GM12801 (cell line): ENCODE data around the gene SUPT3H.

Experiments used
- TF ChIP-seq, protein P1 (sequence below): IDR thresholded peaks from one replicate; pipeline ENCODE4 v1.5.1; 2011; ENCODE audit warnings: control low read depth; ENCODE audit not compliant: insufficient read length; ENCODE audit errors: extremely low read depth

SUPT3H gene

DNA sequence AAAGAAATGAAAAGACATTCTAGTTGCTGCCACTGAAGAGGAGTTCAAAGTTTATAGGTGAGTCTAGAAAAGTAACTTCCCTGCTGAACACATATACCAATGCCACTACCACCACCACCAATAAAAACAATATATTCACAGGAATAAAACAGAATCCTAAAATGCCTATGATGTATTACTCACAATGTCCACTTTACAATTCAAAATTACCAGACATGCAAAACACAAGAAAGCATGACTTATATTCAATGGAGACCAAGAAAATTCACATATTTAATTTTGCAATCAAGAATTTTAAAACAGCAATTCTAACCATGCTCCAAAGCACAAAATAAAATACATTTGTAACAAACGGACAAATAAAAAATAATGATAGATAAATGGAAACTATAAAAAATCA, 434.9 kb downstream of the SUPT3H start:
- TF ChIP-seq, protein P1, sequence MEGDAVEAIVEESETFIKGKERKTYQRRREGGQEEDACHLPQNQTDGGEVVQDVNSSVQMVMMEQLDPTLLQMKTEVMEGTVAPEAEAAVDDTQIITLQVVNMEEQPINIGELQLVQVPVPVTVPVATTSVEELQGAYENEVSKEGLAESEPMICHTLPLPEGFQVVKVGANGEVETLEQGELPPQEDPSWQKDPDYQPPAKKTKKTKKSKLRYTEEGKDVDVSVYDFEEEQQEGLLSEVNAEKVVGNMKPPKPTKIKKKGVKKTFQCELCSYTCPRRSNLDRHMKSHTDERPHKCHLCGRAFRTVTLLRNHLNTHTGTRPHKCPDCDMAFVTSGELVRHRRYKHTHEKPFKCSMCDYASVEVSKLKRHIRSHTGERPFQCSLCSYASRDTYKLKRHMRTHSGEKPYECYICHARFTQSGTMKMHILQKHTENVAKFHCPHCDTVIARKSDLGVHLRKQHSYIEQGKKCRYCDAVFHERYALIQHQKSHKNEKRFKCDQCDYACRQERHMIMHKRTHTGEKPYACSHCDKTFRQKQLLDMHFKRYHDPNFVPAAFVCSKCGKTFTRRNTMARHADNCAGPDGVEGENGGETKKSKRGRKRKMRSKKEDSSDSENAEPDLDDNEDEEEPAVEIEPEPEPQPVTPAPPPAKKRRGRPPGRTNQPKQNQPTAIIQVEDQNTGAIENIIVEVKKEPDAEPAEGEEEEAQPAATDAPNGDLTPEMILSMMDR: no peak

DNA sequence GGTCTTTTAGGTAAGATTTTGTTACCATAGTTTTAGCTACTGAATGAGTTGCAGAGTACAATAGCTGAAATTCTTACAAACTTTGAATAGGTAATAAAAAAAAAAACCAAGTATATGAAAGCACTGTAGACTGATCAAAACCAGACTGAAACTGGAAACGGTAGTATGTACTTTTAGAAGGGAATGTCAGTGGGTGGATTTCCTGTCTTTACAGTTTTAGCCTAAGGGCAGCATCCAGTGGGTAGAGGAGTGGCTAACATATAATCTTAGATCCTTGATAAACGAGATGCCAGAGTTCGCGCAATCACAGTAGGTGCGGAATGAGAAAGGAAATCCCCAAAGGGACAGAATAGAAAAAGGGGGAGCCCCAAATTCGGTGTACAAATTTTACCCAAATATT, 435.5 kb downstream of the SUPT3H start:
- TF ChIP-seq, protein P1: no peak

DNA sequence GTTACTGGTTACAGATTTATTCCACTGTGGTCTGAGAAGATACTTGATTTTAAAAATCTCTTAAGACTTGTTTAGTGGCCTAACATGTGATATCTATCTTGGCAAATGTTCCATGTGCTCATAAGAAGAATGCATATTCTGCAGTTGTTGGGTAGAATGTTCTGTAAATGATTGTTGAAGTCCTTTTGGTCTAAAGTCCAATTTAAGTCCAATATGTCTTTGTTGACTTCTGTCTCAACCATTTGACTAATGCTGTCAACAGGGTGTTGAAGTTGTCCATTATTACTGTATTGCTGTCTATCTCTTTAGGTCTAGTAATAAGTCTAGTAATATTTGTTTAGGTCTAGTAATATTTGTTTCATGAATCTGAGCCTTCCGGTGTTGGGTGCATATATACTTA, 437.4 kb downstream of the SUPT3H start:
- TF ChIP-seq, protein P1: no peak

DNA sequence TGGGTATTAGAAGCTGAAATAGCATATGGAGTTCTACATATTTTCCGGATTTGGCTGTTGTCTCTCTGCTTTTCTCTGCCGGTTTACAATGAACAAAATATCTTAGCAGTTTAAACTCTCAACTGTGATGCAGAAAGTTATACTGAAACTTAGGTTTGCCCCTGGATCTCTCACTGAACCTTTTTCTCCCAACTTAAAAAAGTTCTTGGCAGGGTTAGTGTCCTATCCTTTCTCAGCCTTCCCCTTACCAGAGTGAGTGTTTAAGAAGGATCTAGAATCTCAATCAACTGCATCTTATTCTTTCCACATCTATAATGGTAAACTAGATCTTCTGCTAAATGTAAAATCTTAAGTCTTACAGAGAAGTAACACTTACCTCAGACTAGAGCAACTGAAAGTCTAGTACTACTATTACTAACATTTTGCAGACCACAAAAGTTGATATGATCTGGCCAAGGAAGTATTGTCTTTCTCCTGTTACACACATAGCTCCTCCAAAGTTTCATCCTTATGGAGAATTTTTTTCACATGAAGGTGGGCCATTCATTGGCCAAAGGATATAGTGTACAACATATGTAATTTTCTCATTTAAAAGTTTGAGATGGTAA, 441.9 kb downstream of the SUPT3H start:
- TF ChIP-seq, protein P1: no peak

DNA sequence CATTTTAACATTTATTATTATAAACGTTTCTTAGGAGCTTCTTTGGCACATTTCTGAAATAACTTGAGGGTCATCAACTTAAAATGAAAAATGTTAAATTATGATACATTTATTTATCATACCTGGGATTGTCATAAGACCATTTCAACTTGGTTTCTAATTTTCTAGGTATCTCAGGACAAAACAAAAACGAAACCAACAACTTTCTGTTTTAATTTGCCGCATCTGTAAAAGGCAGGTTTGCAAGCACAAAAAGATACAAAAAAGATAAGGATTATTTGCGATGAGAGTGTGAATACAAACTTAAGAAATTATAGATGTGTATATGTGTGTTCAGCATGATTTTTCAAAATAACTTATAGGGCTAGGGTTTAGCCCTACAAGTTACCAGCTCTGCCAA, 444.6 kb downstream of the SUPT3H start:
- TF ChIP-seq, protein P1: no peak

DNA sequence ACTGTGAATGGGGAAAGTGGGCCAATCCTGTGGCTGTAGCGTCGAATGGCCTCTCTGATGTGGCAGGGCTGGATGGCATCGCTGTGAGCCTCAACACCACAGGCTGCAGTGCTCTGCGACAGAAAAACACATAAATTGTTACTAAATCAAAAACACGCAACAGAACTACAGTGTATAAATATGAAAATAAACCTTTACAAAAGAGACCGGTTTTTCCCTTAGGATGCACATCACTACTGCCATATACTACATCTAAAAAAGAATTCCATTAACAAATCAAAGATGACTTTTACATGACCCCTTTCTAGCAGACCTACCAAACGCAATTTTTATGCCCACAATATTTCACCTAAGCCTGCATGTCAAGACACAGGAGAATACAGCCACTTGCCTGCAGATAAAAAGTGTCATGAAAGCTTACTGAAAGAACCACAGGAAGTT, 445.1 kb downstream of the SUPT3H start:
- TF ChIP-seq, protein P1: no peak

DNA sequence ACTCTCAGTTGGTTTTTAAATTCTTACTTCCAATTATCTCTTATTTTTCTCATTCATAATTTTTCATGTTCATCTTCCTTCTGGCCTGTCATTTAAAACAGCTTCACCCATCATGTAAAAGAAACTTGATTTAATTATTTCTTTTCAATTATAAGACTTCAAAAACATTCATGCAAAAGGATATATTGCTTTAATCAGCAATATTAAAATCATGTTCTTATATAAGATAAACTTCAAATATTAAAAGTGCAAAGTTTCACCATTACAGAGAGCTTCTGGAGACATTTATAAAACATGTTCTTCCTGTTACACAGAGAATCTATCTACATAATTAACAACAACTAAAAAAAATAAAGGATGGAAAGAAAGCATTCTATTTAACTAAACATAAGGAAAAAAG, 446.3 kb downstream of the SUPT3H start:
- TF ChIP-seq, protein P1: no peak

DNA sequence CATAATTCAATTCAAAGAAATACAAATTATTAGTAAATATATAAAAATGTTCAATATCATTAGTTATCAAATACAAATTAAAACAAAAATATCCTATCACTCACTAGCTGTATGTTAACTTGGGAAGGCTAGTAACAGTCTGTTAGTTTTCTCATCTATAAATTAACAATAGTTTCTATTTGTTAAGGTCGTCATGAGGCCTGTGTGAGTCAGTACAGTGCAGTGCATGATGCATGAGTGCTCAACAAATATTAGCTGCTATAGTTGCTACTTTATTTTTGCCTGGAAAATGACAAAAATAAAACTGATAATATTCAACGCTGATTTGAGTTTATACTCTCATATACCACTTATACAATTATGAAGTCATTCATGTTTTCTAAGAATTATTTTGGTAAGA, 451.2 kb downstream of the SUPT3H start:
- TF ChIP-seq, protein P1: no peak
